IPS-15b (cell line): ENCODE data around the gene ARSG.
A peak's percentile ranks its signal among the peaks of the same experiment; 100 is the strongest.
"Not testable (repeated sequence)": the region's sequence is repeated elsewhere in the genome, so short reads cannot be mapped to it uniquely, and the experiment has no call there.

Experiments used
- H3K27me3 ChIP-seq: one replicate; pipeline ENCODE4 v1.6.1; 2013; ENCODE audit warnings: low read length; ENCODE audit not compliant: control insufficient read depth, insufficient read depth
- H3K36me3 ChIP-seq: one replicate; pipeline ENCODE4 v1.6.1; 2013; ENCODE audit warnings: low read length; ENCODE audit not compliant: control insufficient read depth, insufficient read depth
- H3K4me1 ChIP-seq: one replicate; pipeline ENCODE4 v1.6.1; 2013; ENCODE audit warnings: mild to moderate bottlenecking, low read length; ENCODE audit not compliant: control insufficient read depth, insufficient read depth
- H3K4me3 ChIP-seq: one replicate; pipeline ENCODE4 v1.5.1; 2013; ENCODE audit warnings: low read depth, low read length
- H3K9ac ChIP-seq: one replicate; pipeline ENCODE4 v1.6.1; 2013; ENCODE audit warnings: low read depth, mild to moderate bottlenecking, low read length
- H3K9me3 ChIP-seq: one replicate; pipeline ENCODE4 v1.6.1; 2013; ENCODE audit warnings: mild to moderate bottlenecking, low read length; ENCODE audit not compliant: control insufficient read depth, insufficient read depth

ARSG gene

DNA sequence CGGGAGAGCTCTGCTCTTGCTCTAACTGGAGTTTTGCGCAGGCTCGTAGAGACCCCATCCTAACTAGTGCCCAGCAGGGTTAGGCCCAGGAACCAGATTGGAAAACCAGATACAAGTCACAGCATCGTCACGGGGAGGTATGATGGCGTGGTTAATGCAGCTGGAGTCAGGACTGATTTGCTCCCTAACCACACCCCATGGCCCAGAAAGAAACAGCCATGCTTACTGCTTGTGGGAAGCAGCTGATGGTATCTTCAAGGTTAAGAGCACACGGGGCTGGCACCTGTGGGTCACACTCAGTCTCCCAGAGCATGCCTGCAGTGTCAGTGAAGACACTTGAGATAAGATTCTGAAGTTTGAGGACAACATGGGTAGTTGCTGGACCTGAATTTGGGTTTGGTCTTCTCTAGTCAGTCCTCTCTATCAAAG is 105.8 kb downstream of the ARSG start:
- Histone ChIP-seq H3K4me1 (no peaks in the 10 kb centered on the region), H3K4me3 (no peak overlapping the region), H3K27me3 (no peaks in the 10 kb centered on the region), H3K9ac (no peak overlapping the region), H3K36me3 (no peaks in the 10 kb centered on the region), H3K9me3 (no peaks in the 10 kb centered on the region)

DNA sequence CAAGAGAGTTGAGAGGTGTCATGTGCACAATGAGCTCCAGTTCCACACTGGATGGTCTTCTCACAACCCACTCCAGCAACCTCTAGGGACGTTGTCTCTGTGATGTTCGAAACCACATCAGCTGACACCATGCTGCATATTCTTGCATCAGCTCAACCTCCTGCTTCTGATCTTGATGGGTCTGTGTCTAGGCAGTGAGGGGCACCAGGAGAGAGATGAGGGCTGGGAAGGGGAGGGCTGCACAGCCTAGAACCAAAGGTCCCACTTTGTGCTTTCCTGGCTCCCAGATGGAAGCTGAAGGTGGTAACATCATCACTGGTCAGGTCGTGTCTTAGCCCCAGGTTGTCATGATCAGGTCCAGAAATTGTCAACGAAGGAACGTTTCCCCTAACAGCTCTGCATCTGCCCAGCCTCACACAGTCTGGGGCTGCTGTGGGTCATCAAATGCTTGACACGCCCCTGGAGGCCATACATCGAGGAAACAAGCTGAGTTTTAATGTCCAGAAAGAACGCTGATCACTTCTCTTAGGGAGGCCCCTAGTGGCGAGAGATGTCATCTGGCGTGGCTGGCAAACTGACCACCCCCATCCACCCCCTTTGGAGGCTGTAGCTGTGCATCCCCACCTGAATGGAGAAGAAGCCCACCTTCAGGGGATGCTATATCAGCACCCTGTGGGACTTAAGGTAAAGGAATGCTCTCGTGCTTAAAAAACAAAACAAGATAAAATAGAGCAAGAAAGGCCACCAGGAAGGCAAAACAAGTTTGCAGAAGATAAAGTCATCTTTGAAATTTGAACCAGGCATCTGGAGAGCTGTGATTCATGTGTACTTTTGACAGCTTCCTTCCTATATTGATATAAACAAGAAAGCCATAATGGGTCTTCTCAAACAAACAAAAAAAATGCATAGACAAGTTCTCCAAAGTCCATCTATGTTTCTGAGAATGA is 107.7 kb downstream of the ARSG start:
- H3K36me3 ChIP-seq = no peaks in the 10 kb centered on the region
- no peaks in the 10 kb centered on the region for H3K4me1 ChIP-seq
- no peaks in the 10 kb centered on the region for H3K9me3 ChIP-seq
- H3K27me3 ChIP-seq = no peaks in the 10 kb centered on the region
- H3K9ac ChIP-seq = no peak overlapping the region
- H3K4me3 ChIP-seq = no peak overlapping the region

DNA sequence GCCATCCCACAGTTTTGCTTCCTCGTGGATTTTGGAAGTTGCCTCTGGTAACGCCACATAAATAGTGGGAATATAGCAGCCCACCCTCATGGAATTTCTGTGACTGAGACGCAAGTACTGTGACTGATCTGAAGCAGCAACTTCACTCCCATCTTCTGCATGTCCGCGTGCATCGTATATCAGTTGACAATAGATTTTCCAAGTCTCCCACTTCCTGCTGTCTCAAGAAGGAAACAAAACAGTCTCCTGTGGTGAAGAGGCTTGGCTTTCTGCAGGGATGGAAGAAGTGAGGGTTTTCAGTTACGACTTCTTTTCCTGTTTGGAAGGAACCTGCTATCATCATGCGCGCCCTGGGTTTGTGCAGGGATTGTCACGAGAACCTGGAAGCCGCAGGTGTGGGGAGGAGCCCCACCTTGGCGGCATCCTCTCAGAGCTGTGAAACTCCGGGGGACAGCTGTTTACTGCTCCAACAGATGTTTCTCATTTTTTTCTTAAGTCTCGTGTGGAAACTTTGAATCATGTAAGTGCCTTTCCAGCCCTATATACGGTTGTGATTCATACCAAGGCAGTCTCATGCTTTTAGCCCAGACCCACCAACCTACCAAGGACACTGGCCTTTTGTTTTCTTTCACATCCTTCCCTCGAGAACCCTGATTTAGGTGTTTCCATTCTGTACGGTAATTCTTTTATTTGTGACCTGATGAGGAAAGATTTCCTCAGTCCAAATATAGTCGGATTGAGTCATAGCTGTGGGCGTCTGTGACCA is 108.5 kb downstream of the ARSG start:
- Histone ChIP-seq H3K4me3 (no peak overlapping the region), H3K27me3 (no peaks in the 10 kb centered on the region), H3K9ac (no peak overlapping the region), H3K4me1 (no peaks in the 10 kb centered on the region), H3K9me3 (no peaks in the 10 kb centered on the region), H3K36me3 (no peaks in the 10 kb centered on the region)

DNA sequence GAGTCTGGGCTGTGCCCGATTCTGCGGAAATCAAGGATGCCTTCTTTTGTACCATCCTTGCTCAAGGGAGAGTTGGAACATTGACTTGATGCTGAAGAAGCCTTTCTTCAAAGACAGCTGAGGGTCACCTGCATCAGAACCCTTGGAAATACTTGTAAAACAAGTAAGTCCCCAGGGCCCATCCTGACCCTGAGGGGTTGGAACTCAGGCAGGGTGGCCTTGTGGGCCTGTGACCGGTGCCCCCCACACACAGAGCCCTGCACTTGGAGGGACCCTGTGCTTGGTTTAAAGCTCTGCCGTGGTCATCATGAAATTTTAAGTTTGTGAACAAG is 109.1 kb downstream of the ARSG start:
- H3K4me1 ChIP-seq = no peaks in the 10 kb centered on the region
- no peaks in the 10 kb centered on the region for H3K36me3 ChIP-seq
- no peak overlapping the region for H3K4me3 ChIP-seq
- H3K9me3 ChIP-seq = no peaks in the 10 kb centered on the region
- no peak overlapping the region for H3K9ac ChIP-seq
- H3K27me3 ChIP-seq = no peaks in the 10 kb centered on the region

DNA sequence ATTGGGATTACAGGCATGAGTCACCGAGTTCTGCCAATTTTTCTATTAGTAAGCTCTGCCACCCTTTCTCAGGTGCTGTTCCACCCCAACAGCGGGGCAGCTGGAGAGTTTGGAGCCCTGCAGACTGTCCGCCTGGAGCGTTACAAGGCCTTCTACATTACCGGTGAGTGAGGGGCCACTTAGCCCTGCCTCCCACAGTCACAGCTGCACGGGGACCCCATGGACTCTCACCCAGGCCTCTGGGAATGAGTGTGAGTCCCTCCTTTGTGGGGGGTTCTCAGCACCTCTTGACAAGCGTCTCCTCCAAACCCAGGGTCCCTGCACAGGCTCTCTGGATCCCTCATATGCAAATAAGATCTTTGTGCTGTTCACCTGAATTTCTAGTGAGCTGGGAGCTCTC is 110.0 kb downstream of the ARSG start:
- Histone ChIP-seq H3K36me3 (no peaks in the 10 kb centered on the region), H3K9ac (no peak overlapping the region), H3K27me3 (no peaks in the 10 kb centered on the region)

DNA sequence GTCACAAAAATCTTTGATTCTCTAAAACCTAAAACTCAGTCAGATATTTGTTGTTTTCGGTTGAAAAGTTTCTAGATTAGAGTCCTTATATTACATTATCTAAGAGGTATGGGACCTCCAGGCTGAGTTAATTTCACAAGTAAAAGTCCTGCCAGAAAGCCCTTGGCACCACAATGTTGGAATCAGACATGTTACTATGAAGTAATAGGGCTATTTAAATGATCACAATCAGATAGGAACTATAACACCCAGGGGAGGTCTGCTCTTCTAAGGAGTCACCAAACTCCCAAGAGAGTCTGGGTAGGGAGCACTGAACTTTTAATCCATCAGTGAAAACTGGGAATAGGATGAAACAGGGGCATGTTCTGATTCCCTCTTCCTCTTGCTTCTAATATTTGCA is 111.8 kb downstream of the ARSG start:
- no peaks in the 10 kb centered on the region for H3K36me3 ChIP-seq
- no peaks in the 10 kb centered on the region for H3K9me3 ChIP-seq
- no peak overlapping the region for H3K9ac ChIP-seq
- no peaks in the 10 kb centered on the region for H3K27me3 ChIP-seq
- no peaks in the 10 kb centered on the region for H3K4me1 ChIP-seq
- H3K4me3 ChIP-seq = no peak overlapping the region

More for the DNA sequence above, 110.0 kb downstream of the ARSG start:
- no peaks in the 10 kb centered on the region for H3K4me1 ChIP-seq
- no peaks in the 10 kb centered on the region for H3K9me3 ChIP-seq
- no peak overlapping the region for H3K4me3 ChIP-seq

DNA sequence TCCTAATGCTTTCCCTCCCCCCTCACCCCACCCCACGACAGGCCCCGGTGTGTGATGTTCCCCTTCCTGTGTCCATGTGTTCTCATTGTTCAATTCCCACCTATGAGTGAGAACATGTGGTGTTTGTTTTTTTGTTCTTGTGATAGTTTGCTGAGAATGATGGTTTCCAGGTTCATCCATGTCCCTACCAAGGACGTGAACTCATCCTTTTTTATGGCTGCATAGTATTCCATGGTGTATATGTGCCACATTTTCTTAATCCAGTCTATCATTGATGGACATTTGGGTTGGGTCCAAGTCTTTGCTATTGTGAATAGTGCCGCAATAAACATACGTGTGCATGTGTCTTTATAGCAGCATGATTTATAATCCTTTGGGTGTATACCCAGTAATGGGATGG is 112.5 kb downstream of the ARSG start:
- H3K4me3 ChIP-seq, H3K36me3 ChIP-seq, H3K9me3 ChIP-seq, H3K9ac ChIP-seq, H3K4me1 ChIP-seq, H3K27me3 ChIP-seq: not testable (repeated sequence)

DNA sequence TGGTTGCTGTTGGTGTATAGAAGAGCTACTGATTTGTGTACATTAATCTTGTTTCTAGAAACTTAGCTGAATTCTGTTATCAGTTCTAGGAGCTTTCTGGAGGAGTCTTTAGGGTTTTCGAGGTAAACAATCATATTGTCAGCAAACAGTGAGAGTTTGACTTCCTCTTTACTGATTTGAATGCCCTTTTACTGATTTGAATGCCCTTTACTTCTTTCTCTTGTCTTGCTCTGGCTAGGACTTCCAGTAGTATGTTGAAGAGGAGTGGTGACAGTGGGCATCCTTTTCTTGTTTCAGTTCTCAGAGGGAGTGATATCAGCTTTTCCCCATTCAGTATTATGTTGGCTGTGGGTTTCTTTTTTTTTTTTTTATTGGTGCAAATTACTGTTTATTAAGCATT is 116.4 kb downstream of the ARSG start:
- not testable (repeated sequence) for H3K27me3 ChIP-seq, H3K4me1 ChIP-seq, H3K9ac ChIP-seq, H3K9me3 ChIP-seq, H3K4me3 ChIP-seq, H3K36me3 ChIP-seq

DNA sequence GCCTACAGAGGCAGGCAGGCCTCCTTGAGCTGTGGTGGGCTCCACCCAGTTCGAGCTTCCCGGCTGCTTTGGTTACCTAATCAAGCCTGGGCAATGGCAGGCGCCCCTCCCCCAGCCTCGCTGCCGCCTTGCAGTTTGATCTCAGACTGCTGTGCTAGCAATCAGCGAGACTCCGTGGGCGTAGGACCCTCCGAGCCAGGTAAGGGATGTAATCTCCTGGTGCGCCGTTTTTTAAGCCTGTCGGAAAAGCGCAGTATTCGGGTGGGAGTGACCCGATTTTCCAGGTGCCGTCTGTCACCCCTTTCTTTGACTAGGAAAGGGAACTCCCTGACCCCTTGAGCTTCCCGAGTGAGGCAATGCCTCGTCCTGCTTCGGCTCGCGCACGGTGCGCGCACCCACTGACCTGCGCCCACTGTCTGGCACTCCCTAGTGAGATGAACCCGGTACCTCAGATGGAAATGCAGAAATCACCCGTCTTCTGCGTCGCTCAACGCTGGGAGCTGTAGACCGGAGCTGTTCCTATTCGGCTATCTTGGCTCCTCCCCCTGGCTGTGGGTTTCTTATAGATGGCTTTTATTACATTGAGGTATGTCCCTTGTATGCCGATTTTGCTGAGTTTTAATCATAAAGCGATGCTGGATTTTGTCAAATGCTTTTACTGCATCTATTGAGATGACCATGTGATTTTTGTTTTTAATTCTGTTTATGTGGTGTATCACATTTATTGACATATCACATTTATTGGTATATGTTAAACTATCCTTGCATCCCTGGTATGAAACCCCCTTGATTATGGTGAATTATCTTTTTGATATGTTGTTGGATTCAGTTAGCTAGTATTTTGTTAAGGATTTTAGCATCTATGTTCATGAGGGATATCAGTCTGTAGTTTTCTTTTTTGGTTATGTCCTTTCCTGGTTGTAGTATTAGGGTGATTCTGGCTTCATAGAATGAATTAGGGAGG is 122.6 kb downstream of the ARSG start:
- peak overlapping the region; percentile 48 for H3K4me3 ChIP-seq
- H3K9me3 ChIP-seq, H3K4me1 ChIP-seq, H3K9ac ChIP-seq, H3K36me3 ChIP-seq, H3K27me3 ChIP-seq: not testable (repeated sequence)

DNA sequence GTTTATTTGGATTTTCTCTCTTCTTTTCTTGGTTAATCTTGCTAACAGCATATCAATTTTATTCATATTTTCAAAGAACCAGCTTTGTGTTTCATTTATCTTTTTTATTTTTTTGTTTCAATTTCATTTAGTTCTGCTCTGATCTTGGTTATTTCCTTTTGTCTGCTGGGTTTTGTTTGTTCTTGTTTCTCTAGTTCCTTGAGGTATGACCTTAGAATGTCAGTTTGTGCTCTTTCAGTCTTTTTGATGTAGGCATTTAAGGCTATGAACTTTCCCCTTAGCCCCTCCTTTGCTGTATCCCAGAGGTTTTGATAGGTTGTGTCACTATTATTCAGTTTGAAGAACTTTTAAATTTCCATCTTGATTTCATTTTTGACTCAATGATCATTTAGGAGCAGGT is 123.6 kb downstream of the ARSG start:
- H3K36me3 ChIP-seq, H3K9me3 ChIP-seq, H3K4me1 ChIP-seq, H3K9ac ChIP-seq, H3K27me3 ChIP-seq, H3K4me3 ChIP-seq: not testable (repeated sequence)

DNA sequence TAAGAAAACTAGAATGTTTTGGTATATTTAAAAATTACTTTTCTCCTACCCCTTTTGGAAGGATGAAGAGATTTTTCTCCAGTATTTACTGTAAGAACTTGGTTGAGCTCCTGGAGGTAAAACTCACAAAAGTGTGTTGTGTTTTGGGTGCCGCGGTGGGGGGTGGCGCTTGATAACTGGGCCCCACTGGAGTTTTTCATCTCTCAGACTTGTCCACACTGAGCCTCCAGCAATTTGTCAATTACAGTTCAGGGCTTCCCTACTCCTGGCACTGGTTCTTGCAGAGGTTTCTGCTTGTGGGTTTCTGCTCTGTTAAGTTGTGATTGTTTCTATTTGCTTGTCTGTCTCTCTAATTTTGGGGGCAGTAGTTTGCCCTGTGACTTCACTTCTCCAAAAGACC is 126.0 kb downstream of the ARSG start:
- no peaks in the 10 kb centered on the region for H3K27me3 ChIP-seq
- H3K9ac ChIP-seq = no peak overlapping the region
- no peaks in the 10 kb centered on the region for H3K9me3 ChIP-seq
- no peaks in the 10 kb centered on the region for H3K36me3 ChIP-seq
- H3K4me3 ChIP-seq = no peak overlapping the region
- H3K4me1 ChIP-seq = peaks cover 2% of the 10 kb centered on the region
